GM23338 (cell line): ENCODE data around the gene YPEL3. TPM values are rescaled to one million over a fixed set of nuclear protein-coding genes. Genes with fewer than 3 reads are reported as not detected.

Experiments used
- ATAC-seq: fragments of 200-7000 bp; cut with Tn5 transposase; 3 replicates; pipeline ENCODE4 v1.9.1; 2020
- DNase-seq: peaks from one replicate; pipeline ENCODE4 v3.0.0-alpha.2; 2015; ENCODE audit warnings: low spot score
- H2AFZ ChIP-seq: fragments of 200-600 bp; sonication (generic); 2 replicates; pipeline ENCODE4 v1.8.0; 2016; ENCODE audit warnings: antibody characterized with exemption, mild to moderate bottlenecking, moderate library complexity
- H3F3A ChIP-seq: fragments of 200-600 bp; sonication (generic); replicated peaks from 2 replicates; pipeline ENCODE4 v1.8.0; 2017; ENCODE audit warnings: antibody characterized with exemption, mixed run types, low read depth
- H3K27ac ChIP-seq: fragments of 200-600 bp; sonication (generic); 2 replicates; pipeline ENCODE4 v1.6.1; 2016; ENCODE audit warnings: low read depth
- H3K27me3 ChIP-seq: fragments of 200-600 bp; sonication (generic); 2 replicates; pipeline ENCODE4 v1.8.0; 2016; ENCODE audit warnings: mild to moderate bottlenecking, mixed run types, moderate library complexity; ENCODE audit not compliant: insufficient read depth
- H3K36me3 ChIP-seq: fragments of 200-600 bp; sonication (generic); 2 replicates; pipeline ENCODE4 v1.8.0; 2016; ENCODE audit warnings: mild to moderate bottlenecking; ENCODE audit not compliant: insufficient read depth
- H3K4me1 ChIP-seq: fragments of 200-600 bp; sonication (generic); 2 replicates; pipeline ENCODE4 v1.8.0; 2016; ENCODE audit warnings: mild to moderate bottlenecking, moderate library complexity; ENCODE audit not compliant: insufficient read depth
- H3K4me2 ChIP-seq: fragments of 200-600 bp; sonication (generic); 2 replicates; pipeline ENCODE4 v1.7.1; 2017; ENCODE audit warnings: mixed run types
- H3K4me3 ChIP-seq: fragments of 200-600 bp; sonication (generic); 2 replicates; pipeline ENCODE4 v1.6.1; 2016; ENCODE audit warnings: mixed run types
- H3K79me2 ChIP-seq: fragments of 200-600 bp; sonication (generic); replicated peaks from 2 replicates; pipeline ENCODE4 v1.8.0; 2017; ENCODE audit warnings: mild to moderate bottlenecking; ENCODE audit not compliant: insufficient read depth
- H3K9me2 ChIP-seq: fragments of 200-600 bp; sonication (generic); 2 replicates; pipeline ENCODE4 v1.8.0; 2017; ENCODE audit not compliant: insufficient read depth
- H4K20me1 ChIP-seq: fragments of 200-600 bp; sonication (generic); replicated peaks from 2 replicates; pipeline ENCODE4 v1.8.0; 2017; ENCODE audit warnings: mild to moderate bottlenecking; ENCODE audit not compliant: insufficient read depth
- H3K27ac Mint-ChIP-seq: 2 replicates; pipeline ENCODE4 v1.8.0; 2020; ENCODE audit warnings: inconsistent platforms, mild to moderate bottlenecking, moderate library complexity, mixed read lengths
- H3K27me3 Mint-ChIP-seq: 3 replicates; pipeline ENCODE4 v1.8.0; 2022; ENCODE audit warnings: low read depth, mild to moderate bottlenecking, moderate library complexity, mixed read lengths, inconsistent platforms; ENCODE audit not compliant: insufficient read depth, poor library complexity
- H3K36me3 Mint-ChIP-seq: 3 replicates; pipeline ENCODE4 v1.8.0; 2021; ENCODE audit warnings: low read depth, mild to moderate bottlenecking, inconsistent platforms, moderate library complexity, mixed read lengths
- H3K4me1 Mint-ChIP-seq: 3 replicates; pipeline ENCODE4 v1.8.0; 2020; ENCODE audit warnings: mild to moderate bottlenecking, inconsistent platforms, mixed read lengths
- H3K4me3 Mint-ChIP-seq: 3 replicates; pipeline ENCODE4 v1.8.0; 2021; ENCODE audit warnings: moderate library complexity, mild to moderate bottlenecking, inconsistent platforms, mixed read lengths
- H3K9me3 Mint-ChIP-seq: 3 replicates; pipeline ENCODE4 v1.8.0; 2020; ENCODE audit warnings: moderate library complexity, mild to moderate bottlenecking, inconsistent platforms, mixed read lengths
- CREB1 ChIP-seq: fragments of 250-450 bp; sonication (Bioruptor Pico); IDR thresholded peaks from 2 replicates; pipeline ENCODE4 v1.5.0; 2020; ENCODE audit warnings: low read depth, mild to moderate bottlenecking, moderate library complexity
- ETS1 ChIP-seq: IDR thresholded peaks from 2 replicates; pipeline ENCODE4 v1.6.1; 2016; ENCODE audit warnings: antibody characterized with exemption
- EZH2 ChIP-seq: fragments of 200-600 bp; sonication (generic); IDR thresholded peaks from one replicate; pipeline ENCODE4 v1.8.0; 2017; ENCODE audit warnings: antibody characterized with exemption, mild to moderate bottlenecking, low read depth; ENCODE audit not compliant: unreplicated experiment
- EZH2phosphoT487 ChIP-seq: fragments of 200-600 bp; sonication (generic); IDR thresholded peaks from one replicate; pipeline ENCODE4 v1.8.1; 2018; ENCODE audit warnings: antibody characterized with exemption; ENCODE audit not compliant: unreplicated experiment
- JUNB ChIP-seq: IDR thresholded peaks from one replicate; pipeline ENCODE4 v1.6.1; 2016; ENCODE audit warnings: antibody characterized with exemption; ENCODE audit not compliant: unreplicated experiment
- NANOG ChIP-seq: IDR thresholded peaks from 2 replicates; pipeline ENCODE4 v1.6.1; 2016; ENCODE audit warnings: antibody characterized with exemption, borderline replicate concordance
- POLR2AphosphoS5 ChIP-seq: IDR thresholded peaks from 2 replicates; pipeline ENCODE4 v1.6.1; 2016; ENCODE audit warnings: antibody characterized with exemption, low read depth
- STAT1 ChIP-seq: IDR thresholded peaks from one replicate; pipeline ENCODE4 v1.6.1; 2016; ENCODE audit warnings: antibody characterized with exemption; ENCODE audit not compliant: unreplicated experiment
- ZNF114 ChIP-seq: fragments of 250-450 bp; sonication (Bioruptor Pico); IDR thresholded peaks from 2 replicates; pipeline ENCODE4 v1.5.0; 2020; ENCODE audit warnings: mild to moderate bottlenecking, moderate library complexity
- ZNF331 ChIP-seq: fragments of 250-450 bp; sonication (Bioruptor Pico); IDR thresholded peaks from 2 replicates; pipeline ENCODE4 v1.5.0; 2020; ENCODE audit warnings: low read depth, mild to moderate bottlenecking, moderate library complexity
- polyA plus RNA-seq: library from polyadenylated mRNA; unstranded; fragments of >200 nt; fragmentation: Nextera tagmentation; extraction: Ambion mirVana; gene quantifications from 2 replicates; pipeline ENCODE4 v1.2.1, GENCODE V29; 2016
- total RNA-seq: library from RNA; depleted of rRNA; stranded (reverse); fragments of >200 nt; shearing (Covaris generic); gene quantifications from 2 replicates; pipeline ENCODE4 v1.2.3, GENCODE V29; 2014
- TF ChIP-seq, protein P1 (sequence below): fragments of 250-450 bp; sonication (Bioruptor Pico); IDR thresholded peaks from 2 replicates; pipeline ENCODE4 v1.5.0; 2020; ENCODE audit warnings: mild to moderate bottlenecking, moderate library complexity
- TF ChIP-seq, protein P2 (sequence below): IDR thresholded peaks from one replicate; pipeline ENCODE4 v1.6.1; 2018; ENCODE audit warnings: antibody characterized with exemption; ENCODE audit not compliant: unreplicated experiment
- TF ChIP-seq, protein P3 (sequence below), 2 experiments: fragments of 200-600 bp in 1 of 2; sonication (generic) in 1 of 2; conservative IDR thresholded peaks; 2 replicates each; pipeline versions ENCODE4 v1.5.1 to v1.6.1; 2016 to 2017; ENCODE audit warnings: antibody characterized with exemption in 2 of 2, low read depth in 2 of 2, mild to moderate bottlenecking in 2 of 2, moderate library complexity in 1 of 2

YPEL3 gene
- total and polyA plus RNA-seq, 2 experiments from 2014 or later, result 27.8 to 86.1 TPM

DNA sequence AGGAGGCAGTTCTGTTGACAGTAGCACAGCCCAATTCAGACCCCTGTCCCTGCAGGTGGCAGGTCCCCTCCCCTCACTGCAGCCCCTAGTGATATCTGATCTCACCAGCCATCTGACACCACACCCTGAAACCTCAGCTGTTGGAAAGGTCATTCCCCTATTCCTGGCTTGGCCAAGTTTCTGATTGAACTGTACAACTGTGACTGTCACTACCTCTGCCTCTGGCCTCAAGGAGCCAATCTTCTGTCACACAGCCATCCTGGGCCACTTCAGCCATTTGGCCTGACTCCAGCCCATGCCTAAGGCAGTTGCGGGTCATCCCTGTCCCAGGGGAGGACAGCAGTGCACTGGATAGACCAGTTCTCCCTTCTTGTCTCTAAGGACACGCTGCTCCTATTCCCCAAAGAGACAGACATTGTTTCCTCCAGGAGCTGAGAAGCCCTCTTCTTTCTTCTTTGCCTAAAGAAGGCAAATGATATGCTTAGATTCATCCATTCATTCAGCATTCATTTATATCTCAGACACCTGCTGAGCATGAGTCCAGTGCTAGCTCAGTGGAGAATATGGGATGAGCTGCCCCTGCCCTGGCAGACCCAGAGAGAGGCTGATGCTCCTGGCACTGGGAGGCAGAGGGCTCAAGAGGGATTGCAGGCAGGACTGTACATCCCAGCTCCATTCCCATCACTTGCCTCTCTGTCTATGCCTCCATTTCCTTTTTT is 35.0 kb downstream of the YPEL3 start:
- H3K4me3 ChIP-seq, result no peak overlapping the region
- H3K27ac ChIP-seq, result no peak overlapping the region
- H3K4me2 ChIP-seq, result no peak overlapping the region
- H4K20me1 ChIP-seq, result 0 out of 2 replicates have a peak, but pooled peaks cover under 1% of the 10 kb centered on the region
- Mint-ChIP-seq H3K27ac (no peak overlapping the region), H3K9me3 (no peaks in the 10 kb centered on the region; the same call in 2 of the 3 replicates), H3K4me1 (peaks cover 13% of the 10 kb centered on the region; the same call in 2 of the 3 replicates), H3K36me3 (peaks cover under 1% of the 10 kb centered on the region; the same call in 2 of the 3 replicates), H3K27me3 (peaks cover 14% of the 10 kb centered on the region), H3K4me3 (no peak overlapping the region; the same call in 2 of the 3 replicates)
- peaks cover 7% of the 10 kb centered on the region; the same call in 1 of the 2 replicates for H3K4me1 ChIP-seq
- no peaks in the 10 kb centered on the region for H3K27me3 ChIP-seq
- peaks cover 4% of the 10 kb centered on the region for H3K79me2 ChIP-seq
- ATAC-seq (no peak), DNase-seq (no peak)
- no peaks in the 10 kb centered on the region for H3K36me3 ChIP-seq
- no peak overlapping the region for H2AFZ ChIP-seq
- TF ChIP-seq ETS1, result no peak
- TF ChIP-seq NANOG, result no peak
- no peak for TF ChIP-seq ZNF331 (CRISPR knock-in tag)
- TF ChIP-seq, protein P1, sequence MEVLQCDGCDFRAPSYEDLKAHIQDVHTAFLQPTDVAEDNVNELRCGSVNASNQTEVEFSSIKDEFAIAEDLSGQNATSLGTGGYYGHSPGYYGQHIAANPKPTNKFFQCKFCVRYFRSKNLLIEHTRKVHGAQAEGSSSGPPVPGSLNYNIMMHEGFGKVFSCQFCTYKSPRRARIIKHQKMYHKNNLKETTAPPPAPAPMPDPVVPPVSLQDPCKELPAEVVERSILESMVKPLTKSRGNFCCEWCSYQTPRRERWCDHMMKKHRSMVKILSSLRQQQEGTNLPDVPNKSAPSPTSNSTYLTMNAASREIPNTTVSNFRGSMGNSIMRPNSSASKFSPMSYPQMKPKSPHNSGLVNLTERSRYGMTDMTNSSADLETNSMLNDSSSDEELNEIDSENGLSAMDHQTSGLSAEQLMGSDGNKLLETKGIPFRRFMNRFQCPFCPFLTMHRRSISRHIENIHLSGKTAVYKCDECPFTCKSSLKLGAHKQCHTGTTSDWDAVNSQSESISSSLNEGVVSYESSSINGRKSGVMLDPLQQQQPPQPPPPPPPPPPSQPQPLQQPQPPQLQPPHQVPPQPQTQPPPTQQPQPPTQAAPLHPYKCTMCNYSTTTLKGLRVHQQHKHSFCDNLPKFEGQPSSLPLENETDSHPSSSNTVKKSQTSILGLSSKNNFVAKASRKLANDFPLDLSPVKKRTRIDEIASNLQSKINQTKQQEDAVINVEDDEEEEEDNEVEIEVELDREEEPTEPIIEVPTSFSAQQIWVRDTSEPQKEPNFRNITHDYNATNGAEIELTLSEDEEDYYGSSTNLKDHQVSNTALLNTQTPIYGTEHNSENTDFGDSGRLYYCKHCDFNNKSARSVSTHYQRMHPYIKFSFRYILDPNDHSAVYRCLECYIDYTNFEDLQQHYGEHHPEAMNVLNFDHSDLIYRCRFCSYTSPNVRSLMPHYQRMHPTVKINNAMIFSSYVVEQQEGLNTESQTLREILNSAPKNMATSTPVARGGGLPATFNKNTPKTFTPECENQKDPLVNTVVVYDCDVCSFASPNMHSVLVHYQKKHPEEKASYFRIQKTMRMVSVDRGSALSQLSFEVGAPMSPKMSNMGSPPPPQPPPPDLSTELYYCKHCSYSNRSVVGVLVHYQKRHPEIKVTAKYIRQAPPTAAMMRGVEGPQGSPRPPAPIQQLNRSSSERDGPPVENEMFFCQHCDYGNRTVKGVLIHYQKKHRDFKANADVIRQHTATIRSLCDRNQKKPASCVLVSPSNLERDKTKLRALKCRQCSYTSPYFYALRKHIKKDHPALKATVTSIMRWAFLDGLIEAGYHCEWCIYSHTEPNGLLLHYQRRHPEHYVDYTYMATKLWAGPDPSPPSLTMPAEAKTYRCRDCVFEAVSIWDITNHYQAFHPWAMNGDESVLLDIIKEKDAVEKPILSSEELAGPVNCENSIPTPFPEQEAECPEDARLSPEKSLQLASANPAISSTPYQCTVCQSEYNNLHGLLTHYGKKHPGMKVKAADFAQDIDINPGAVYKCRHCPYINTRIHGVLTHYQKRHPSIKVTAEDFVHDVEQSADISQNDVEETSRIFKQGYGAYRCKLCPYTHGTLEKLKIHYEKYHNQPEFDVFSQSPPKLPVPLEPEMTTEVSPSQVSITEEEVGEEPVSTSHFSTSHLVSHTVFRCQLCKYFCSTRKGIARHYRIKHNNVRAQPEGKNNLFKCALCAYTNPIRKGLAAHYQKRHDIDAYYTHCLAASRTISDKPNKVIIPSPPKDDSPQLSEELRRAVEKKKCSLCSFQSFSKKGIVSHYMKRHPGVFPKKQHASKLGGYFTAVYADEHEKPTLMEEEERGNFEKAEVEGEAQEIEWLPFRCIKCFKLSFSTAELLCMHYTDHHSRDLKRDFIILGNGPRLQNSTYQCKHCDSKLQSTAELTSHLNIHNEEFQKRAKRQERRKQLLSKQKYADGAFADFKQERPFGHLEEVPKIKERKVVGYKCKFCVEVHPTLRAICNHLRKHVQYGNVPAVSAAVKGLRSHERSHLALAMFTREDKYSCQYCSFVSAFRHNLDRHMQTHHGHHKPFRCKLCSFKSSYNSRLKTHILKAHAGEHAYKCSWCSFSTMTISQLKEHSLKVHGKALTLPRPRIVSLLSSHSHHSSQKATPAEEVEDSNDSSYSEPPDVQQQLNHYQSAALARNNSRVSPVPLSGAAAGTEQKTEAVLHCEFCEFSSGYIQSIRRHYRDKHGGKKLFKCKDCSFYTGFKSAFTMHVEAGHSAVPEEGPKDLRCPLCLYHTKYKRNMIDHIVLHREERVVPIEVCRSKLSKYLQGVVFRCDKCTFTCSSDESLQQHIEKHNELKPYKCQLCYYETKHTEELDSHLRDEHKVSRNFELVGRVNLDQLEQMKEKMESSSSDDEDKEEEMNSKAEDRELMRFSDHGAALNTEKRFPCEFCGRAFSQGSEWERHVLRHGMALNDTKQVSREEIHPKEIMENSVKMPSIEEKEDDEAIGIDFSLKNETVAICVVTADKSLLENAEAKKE (CRISPR knock-in tag), result no peak
- TF ChIP-seq EZH2, result no peak
- TF ChIP-seq, protein P2, sequence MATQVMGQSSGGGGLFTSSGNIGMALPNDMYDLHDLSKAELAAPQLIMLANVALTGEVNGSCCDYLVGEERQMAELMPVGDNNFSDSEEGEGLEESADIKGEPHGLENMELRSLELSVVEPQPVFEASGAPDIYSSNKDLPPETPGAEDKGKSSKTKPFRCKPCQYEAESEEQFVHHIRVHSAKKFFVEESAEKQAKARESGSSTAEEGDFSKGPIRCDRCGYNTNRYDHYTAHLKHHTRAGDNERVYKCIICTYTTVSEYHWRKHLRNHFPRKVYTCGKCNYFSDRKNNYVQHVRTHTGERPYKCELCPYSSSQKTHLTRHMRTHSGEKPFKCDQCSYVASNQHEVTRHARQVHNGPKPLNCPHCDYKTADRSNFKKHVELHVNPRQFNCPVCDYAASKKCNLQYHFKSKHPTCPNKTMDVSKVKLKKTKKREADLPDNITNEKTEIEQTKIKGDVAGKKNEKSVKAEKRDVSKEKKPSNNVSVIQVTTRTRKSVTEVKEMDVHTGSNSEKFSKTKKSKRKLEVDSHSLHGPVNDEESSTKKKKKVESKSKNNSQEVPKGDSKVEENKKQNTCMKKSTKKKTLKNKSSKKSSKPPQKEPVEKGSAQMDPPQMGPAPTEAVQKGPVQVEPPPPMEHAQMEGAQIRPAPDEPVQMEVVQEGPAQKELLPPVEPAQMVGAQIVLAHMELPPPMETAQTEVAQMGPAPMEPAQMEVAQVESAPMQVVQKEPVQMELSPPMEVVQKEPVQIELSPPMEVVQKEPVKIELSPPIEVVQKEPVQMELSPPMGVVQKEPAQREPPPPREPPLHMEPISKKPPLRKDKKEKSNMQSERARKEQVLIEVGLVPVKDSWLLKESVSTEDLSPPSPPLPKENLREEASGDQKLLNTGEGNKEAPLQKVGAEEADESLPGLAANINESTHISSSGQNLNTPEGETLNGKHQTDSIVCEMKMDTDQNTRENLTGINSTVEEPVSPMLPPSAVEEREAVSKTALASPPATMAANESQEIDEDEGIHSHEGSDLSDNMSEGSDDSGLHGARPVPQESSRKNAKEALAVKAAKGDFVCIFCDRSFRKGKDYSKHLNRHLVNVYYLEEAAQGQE, result no peak
- no peak for TF ChIP-seq ZNF114
- TF ChIP-seq POLR2AphosphoS5, result no peak
- TF ChIP-seq, protein P3, sequence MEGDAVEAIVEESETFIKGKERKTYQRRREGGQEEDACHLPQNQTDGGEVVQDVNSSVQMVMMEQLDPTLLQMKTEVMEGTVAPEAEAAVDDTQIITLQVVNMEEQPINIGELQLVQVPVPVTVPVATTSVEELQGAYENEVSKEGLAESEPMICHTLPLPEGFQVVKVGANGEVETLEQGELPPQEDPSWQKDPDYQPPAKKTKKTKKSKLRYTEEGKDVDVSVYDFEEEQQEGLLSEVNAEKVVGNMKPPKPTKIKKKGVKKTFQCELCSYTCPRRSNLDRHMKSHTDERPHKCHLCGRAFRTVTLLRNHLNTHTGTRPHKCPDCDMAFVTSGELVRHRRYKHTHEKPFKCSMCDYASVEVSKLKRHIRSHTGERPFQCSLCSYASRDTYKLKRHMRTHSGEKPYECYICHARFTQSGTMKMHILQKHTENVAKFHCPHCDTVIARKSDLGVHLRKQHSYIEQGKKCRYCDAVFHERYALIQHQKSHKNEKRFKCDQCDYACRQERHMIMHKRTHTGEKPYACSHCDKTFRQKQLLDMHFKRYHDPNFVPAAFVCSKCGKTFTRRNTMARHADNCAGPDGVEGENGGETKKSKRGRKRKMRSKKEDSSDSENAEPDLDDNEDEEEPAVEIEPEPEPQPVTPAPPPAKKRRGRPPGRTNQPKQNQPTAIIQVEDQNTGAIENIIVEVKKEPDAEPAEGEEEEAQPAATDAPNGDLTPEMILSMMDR (conservative IDR thresholded peaks at IDR 0.05; ENCODE audit: low read depth in 2 of 2), result no peak
- TF ChIP-seq JUNB, result no peak
- no peak for TF ChIP-seq STAT1
- TF ChIP-seq EZH2phosphoT487, result no peak
- TF ChIP-seq CREB1 (CRISPR knock-in tag), result no peak
- peaks cover 15% of the 10 kb centered on the region for H3F3A ChIP-seq
- no peaks in the 10 kb centered on the region for H3K9me2 ChIP-seq
